ENCODE measurements around the gene FKBP7.

DNA sequence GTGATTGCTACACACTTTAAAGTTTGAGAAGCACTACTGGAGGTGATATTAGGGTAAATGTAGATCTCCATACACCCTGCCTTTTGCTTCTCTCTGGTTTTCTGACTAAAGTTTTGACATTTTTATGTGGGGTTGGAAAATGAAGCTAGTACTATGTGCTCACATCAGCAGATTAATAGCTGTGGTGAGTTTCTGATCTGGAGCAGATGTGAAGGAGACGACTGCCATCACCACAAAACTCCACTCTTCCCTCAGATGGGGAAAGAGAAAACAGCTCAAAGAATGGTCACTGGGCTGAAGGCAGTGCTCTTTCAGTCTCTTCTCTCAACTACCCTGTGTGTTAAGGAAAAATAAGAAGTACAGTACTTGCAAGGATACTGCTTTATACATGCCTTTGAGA lies 39.1 kb upstream of the FKBP7 start:
- TF ChIP-seq, protein P1, sequence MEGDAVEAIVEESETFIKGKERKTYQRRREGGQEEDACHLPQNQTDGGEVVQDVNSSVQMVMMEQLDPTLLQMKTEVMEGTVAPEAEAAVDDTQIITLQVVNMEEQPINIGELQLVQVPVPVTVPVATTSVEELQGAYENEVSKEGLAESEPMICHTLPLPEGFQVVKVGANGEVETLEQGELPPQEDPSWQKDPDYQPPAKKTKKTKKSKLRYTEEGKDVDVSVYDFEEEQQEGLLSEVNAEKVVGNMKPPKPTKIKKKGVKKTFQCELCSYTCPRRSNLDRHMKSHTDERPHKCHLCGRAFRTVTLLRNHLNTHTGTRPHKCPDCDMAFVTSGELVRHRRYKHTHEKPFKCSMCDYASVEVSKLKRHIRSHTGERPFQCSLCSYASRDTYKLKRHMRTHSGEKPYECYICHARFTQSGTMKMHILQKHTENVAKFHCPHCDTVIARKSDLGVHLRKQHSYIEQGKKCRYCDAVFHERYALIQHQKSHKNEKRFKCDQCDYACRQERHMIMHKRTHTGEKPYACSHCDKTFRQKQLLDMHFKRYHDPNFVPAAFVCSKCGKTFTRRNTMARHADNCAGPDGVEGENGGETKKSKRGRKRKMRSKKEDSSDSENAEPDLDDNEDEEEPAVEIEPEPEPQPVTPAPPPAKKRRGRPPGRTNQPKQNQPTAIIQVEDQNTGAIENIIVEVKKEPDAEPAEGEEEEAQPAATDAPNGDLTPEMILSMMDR (IDR thresholded peaks at IDR 0.05; ENCODE audit: insufficient read depth, low read length, poor library complexity, severe bottlenecking): no peak
- TF ChIP-seq EZH2phosphoT487 (conservative IDR thresholded peaks at IDR 0.05; ENCODE audit: low read length): no peak

Data from SU-DHL-6 (cell line).